Measurements from ENCODE around the gene ALDH9A1.
"Not testable (repeated sequence)": the region's sequence is repeated elsewhere in the genome, so short reads cannot be mapped to it uniquely, and the experiment has no call there.

ALDH9A1 gene

DNA sequence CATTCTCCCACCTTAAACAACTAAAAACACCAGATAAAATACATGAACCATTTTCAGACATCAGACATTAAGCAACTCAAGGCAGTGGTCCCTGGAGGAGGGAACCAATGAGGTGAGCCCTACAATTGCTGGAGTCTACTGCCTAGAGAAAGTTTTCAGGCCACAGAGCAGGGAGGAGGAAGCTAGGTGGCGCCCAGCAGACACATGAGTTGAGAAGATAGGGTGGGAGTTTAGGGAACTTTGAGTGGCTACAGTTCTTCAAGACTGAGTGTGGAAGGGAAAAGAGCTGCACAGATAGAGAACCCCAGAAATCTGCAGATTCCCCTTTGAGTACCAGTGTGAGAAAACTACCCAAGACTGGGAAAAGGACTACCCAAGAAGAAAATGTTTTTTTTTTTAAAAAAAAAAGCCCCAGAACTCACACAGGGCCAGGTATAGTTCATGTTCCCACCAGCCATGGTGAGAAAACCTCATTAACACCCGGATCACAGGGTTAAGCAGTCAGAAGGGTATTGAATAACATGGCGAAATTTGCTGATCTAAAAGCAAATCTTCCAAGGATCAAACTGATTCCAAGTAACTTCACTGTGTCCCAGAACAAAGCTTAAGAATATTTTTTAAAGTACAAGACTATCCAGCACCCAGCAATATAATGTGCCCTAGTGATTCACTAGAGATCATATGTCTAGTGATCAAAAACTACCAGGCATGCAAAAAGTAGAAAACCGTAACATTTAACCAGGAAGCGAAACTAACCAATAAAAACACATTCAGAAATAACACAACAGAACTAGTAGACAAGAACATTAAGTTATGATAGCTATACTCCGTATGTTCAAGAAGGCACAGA lies 12.0 kb downstream of the ALDH9A1 start:
- no peak for DNase-seq

DNA sequence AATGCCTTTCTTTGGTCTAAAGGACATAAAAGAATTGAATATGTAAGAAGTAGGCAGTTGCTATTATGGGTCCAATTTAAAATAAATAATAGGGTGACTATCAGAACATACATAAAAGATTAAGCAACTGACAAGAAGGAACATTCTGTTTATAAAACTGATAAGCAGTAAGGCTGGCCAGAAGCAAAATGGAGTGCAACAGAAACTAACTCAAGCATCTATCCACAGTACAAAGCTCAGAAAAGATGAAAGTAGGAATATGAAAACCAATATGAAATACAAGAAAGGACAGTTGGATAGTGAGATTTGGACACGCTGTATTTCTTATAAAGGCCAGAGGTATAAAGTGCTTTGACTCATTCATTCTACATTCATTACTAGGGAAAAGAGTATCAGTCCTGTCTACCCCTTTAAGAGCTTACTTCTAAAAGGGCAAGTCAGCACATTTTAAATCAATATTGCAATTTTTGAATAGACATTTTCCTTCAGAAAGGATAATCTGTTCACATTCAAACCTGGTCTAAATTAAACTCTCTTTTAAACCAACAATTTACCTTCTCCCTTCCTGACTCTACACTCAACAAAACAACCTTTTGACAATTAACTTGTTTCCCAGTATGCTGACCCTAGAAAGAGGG lies 14.4 kb downstream of the ALDH9A1 start:
- DNase-seq = no peak

DNA sequence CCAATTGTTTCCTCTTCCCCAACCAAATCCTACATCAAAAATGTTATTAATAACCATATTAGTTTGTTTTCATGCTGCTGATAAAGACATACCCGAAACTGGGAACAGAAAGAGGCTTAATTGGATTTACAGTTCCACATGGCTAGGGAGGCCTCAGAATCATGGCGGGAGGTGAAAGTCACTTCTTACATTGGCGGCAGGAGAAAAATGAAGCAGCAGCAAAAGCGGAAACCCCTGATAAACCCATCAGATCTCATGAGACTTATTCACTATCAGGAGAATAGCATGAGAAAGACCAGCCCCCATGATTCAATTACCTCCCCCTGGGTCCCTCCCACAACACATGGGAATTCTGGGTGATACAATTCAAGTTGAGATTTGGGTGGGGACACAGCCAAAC lies 17.6 kb downstream of the ALDH9A1 start:
- not testable (repeated sequence) for DNase-seq

DNA sequence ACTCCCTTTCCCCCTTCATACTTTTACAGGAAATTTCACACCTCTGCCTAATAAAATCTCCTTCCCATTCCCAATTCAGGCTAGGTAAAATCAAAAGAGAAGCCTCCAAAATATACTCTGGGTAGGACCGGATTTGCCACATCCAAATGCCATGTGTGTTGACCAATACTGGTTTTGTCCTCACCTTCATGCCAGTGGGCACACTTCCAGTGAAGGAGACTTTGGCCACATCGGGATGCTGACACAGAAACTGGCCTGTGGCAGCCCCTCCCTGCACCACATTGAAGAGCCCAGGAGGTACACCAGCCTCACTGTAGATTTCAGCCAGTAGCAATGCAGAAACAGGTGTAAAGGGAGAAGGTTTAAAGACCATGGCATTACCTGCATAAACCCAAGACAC lies 18.1 kb downstream of the ALDH9A1 start:
- no peak for DNase-seq

DNA sequence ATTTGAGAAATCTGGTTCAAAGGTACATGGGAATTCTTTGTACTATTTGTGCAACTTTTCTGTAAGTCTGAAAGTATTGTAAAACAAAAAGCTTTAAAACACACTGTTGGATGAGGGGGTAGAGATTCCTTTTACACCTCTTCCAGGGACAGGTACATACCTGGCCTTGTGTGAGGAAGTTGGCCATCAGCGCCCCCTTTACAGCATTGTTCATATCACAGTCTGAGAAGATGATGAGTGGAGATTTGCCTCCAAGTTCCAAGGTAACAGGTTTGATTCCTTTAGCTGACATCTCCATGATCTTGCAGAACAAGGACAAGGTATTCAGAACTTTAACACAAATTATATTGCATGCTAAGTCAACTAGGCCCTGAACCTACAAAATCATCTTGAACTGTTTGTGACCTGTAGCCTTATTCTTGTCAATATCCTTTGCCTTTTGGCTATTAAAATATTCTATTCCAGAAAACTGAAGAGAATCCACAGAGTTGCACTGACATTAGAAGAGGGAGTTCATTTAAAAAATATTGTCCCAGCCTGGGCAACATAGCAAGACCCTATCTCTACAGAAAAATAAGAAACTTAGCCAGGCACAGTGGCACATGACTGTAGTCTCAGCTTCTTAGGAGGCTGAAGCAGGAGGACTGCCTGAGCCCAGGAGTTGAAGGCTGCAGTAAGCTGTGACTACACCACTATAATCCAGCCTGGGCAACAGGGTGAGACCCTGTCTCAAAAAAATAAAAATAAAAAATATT lies 18.9 kb downstream of the ALDH9A1 start:
- no peak for DNase-seq

DNA sequence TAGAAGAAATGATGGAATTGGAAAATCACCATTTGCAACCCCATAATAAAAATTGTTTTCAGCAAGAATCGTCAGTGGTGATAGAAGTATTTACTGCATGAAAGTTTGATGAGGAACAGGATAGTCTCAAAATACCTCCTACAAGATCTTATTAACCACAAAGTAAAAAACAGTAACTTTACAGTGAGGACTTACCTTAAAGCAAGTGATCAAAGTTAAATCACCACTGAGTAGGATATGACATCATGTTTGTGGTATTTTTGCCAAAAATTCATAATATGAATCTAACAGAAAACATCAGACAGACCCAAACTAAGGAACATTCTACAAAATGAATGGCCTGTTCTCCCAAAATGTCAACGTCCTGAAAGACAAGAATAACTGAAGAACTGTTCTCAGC lies 19.9 kb downstream of the ALDH9A1 start:
- no peak for DNase-seq

DNA sequence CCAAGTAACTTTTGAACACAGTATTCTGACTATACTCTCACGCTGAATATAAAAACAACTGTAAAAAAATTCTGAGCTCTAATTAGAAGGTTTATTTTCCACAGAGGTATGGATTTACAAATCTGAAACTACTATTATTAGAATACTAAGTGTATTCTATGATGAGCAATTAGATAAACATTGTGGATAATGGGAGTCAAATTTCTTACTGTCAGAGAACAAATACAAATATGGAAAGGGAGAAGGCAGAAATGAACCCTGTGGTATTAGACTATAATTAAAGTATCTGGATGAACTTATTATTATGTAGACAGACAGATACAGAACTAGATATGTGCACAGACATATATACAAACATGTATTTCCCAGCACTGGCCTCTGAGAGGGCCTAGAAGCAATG lies 22.6 kb downstream of the ALDH9A1 start:
- no peak for DNase-seq

DNA sequence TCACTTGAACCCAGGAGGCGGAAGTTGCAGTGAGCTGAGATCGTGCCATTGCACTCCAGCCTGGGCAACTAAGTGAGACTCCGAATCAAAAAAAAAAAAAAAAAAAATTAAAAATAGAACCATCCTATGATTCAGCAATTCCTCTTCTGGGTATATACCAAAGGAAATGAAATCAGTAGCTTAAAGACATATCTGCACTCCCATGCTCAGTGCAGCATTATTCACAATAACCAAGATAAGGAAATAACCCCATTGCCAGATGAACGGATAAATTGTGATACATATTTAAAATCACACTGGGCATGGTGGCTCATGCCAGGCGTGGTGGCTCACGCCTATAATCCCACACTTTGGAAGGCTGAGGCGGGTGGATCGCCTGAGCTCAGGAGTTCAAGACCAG lies 23.8 kb downstream of the ALDH9A1 start:
- DNase-seq = no peak

DNA sequence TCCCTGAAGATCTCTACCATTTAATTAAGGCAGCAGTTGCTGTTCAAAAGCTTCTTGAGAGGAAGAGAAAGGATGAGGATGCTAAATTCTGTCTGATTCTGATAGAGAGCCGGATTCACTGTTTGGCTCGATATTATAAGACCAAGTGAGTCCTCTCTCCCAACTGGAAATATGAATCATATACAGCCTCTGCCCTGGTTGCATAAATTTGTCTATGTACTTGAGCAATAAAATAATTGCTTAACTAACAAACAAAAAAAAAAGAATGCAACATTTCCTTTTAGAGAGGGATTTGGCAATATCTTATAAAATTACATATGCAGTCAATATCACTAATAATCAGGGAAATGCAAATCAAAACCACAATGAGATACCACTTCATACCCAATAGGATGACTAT lies 26.8 kb downstream of the ALDH9A1 start:
- no peak for DNase-seq

DNA sequence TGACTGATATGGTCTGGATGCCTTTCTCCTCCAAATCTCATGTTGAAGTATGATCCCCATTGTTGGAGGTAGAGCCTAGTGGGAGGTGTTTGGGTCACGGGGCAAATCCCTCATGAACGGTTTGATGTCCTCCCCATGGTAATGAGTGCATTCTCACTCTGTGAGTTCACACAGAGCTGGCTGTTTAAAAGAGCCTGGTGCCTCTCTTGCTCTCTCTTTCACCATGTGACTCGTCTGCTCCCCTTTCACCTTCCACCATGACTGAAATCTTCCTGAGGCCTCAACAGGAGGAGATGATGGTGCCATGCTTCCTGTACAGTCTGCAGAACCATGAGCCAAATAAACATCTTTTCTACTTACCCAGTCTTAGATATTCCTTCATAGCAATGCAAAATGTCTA lies 30.2 kb downstream of the ALDH9A1 start:
- DNase-seq = no peak

DNA sequence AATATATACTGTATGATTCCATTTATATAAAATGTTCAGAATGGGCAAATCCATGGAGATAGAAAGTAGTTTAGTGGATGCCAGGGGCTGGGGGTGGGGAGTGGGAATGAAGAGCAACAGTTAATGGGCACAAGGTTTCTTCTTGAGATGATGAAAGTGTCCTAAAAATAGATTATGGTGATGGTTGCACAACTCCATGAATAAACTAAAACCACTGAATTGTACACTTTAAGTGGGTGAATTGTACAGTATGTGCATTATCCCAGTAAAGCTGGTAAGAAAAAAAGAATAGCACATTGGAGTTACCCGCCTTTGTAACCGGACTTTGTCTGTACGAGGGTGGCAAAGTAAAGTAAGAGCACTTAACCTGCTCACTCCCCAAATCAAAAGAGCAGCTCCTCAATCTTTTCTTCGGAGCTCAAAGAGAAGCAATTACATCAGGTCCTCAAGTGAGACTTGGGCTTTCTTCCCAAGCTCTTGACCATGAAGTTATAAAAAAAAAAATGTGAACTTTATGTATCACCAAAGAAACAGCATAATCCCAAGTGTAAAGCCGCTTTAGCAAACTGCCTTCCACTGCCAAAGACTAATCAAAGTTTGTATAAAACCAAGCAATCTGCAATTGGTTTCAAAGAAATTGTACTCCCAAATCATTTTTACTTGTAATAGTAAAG lies 32.1 kb downstream of the ALDH9A1 start:
- no peak for DNase-seq

DNA sequence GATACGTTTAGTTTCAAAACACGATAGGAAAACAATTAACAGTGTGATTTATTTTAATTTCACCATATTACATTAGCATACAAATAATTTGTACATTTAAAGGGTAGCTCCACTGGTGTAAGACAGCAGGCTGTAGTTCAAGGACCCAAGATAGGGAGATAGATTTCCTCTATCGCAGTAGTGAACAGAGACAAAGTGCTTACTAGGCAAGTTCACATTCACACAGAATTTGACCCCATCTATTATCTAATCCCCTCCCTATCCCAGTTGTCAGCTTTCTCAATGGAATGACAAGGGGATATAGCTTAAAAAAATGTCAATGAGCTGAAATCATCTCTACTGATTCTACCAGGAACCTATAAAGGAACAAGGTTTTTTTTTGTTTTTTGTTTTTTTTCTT lies 36.2 kb downstream of the ALDH9A1 start:
- DNase-seq = no peak

DNA sequence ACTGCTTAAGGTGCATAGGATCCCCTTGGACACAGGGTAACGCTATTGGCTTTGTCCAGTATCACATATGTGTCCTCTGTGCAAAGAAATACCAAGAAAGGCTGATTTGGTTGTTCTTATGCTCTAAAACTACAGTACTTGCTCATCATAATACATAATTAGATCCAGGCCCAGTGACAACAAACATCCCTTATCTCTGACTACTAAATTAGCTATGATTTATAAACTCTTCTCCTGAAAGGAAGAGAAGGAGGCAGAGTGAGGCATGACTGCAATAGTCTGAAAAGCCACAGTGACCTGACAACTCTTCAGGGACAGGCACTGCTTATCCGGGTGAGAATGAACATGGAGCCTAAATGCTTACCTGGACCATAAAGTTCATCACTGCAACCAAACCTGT lies 36.7 kb downstream of the ALDH9A1 start:
- no peak for DNase-seq

DNA sequence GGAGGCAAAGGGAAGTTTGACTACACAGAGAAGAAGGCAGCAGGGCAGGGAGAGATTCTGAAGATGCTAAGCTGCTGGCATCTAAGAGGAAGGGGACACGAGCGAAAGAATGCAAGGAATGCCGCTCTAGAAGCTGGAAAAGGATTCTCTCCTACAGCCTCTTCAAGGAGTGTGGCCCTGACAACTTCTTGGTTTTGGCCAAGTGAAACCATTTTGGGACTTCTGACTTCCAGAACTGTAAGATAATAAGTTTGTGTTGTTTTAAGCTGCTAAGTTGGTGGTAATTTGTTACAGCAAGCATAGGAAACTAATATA lies 38.8 kb downstream of the ALDH9A1 start:
- no peak for DNase-seq

DNA sequence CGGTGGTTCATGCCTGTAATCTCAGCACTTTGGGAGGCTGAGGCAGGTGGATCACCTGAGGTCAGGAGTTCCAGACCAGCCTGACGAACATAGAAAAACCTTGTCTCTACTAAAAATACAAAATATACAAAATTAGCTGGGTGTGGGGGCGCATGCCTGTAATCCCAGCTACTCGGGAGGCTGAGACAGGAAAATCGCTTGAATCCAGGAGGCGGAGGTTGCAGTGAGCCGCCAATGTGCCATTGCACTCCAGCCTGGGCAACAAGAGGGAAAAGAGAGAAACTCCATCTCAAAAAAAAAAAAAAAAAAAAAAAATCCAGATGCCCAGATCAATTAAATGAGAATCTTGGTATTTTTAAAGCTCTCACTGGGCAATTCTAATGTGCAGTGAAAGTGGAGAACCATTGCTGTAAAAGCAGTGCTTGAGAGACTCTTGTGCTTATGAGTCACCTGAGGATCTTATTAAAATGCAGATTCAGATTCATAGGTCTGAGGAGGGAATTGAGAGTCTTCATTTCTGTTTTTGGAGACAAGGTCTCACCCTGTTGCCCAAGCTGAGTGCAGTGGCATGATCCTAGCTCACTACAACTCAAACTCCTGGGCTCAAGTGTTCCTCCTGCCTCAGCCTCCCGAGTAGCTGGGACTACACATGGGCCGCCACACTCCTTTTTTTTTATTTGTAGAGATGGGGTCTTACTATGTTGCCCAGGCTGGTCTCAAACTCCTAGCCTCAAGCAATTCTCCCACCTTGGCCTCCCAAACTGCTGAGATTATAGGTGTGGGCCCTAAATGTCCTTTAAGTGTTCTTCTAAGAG lies 39.4 kb downstream of the ALDH9A1 start:
- DNase-seq = not testable (repeated sequence)

DNA sequence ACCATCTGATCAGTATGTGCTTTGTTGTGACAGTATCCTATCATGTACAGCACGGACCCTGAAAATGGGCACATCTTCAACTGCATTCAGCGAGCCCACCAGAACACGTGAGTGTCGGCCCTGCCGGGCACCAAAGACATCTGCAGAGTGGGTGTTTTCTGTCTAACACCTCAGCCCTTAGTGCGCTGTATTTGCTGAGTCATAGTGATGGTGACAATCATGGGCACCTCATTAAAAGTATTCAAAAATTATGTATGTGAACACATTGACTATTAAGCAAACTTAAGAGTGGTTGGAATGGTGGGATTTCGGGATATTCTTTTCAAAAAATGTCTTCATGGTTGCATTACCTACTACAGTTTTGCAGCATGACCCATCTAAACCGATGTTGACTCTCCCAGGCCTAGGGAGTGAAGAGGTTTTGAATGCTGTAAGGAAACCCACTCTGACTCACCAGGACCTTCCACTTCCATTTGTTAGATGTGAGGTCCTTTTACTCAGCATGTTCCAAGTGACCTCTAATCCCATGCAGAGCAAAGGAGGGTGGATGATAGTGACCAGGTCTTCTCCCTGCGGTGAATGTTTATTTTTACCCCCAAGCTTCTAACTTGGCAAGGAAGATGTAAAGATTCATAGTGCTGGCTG lies 47.3 kb downstream of the ALDH9A1 start:
- no peak for DNase-seq

DNA sequence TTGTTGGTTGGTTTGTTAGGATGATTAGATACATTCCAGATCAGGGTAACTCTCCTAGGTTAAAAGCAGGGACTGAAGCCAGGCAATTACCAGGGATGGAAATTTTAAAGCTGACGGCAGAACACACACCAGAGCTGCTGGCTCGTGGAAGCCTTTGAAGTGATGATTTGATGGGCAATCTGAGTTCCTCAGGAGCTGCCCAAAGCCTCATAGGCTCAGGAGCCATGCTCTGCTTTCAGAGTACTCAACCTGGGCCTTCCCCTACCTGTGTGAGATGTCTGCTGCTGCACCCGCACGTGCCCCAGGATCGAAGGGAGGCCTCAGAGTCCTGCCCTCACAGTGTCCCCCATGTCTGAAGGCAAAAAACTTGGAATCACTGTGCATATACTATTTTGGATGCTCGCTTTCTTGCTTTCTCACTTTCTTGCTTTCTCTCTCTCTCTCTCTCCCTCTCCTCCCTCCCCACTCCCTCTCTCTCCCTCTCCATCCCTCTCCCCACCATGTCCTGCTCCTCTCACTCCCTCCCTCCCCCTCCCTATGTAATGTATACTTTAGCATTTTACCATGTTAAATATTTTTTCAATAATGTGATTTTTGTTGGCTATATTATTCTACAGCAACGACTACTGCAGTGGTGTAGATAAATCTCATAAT lies 49.3 kb downstream of the ALDH9A1 start:
- DNase-seq = no peak

DNA sequence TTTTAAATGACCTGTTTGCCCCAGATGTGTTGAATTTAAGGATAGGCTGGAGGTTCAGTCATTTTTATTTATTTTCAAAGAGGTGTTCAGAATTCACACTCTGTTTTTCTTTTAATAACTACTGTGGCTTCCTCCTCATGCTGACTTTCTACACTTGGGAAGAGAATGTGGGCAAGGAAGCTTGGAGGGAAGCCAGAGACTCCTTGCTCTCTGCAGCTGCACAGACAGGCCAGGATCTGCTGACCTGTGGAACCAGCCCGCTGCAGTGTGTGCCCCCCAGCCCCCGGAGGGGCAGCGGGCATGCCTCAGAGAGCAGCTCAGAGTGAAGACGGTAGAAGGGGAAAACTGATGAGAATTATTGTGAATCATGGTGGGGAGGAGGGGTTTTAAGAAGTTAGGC lies 50.4 kb downstream of the ALDH9A1 start:
- no peak for DNase-seq

DNA sequence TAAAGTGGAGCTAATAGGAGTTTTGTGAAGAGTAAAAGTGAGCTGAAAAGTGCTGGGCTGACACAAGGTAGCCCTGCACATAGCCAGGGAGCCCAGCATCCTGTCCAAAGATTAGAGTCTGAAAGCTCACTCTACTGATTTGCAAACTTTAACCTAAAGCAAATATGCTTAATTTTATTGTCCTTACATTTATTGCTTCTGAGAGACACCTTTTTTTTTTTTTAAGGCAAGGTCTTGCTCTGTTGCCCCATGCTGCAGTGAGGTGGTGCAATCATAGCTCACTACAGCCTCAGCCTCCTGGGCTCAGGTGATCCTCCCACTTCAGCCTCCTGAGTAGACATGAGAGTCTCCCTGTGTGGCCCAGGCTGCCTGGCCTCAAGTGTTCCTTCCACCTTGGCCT lies 50.8 kb downstream of the ALDH9A1 start:
- no peak for DNase-seq

DNA sequence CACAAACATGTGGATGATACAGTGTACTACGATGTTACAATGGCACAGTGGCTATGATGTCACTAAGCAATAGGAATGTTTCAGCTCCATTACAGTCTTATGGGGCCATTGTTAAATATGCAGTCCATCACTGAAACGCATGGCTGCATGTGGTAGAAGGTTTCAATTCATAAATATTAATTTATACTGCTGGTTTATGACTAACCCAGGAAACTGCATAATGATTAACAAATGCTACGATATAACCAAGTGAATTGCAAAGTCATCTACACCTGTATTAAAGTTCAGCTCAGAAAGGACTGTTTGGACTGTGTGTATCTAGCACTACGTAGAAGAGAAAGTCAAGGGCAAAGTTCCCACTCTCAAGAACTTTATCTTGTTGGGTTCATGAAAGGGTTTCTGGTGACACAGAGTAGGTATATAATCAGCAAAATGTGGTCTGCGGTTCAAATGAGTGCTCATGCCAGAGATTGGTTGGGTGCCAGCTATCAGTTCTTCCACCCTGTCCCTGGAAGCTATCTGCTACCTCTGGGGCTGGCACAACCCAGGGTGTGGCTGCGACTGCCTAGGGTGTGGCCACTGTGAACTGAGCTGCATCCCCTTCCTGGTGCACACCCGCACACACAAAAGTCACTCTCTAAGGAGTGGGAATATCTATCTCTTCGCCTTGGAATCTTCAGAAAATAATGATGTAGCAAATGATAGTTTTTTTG lies 52.6 kb downstream of the ALDH9A1 start:
- DNase-seq = peak; percentile 67

All from activated effector memory CD4-positive, alpha-beta T cell treated with anti-CD3 and anti-CD28 coated beads, Interleukin-2, amount 50 U/mL, for 16 hours (primary cell).